GM23248 (cell line): ENCODE results near the gene SLC35D2.

Experiments
- EZH2 ChIP-seq: fragments of 200-600 bp; sonication (generic); IDR thresholded peaks from 2 replicates; pipeline ENCODE4 v1.6.1; 2018; ENCODE audit warnings: antibody characterized with exemption, mild to moderate bottlenecking; ENCODE audit not compliant: insufficient read depth, poor library complexity, severe bottlenecking
- EZH2phosphoT487 ChIP-seq: fragments of 200-600 bp; sonication (generic); IDR thresholded peaks from 2 replicates; pipeline ENCODE4 v1.6.1; 2018; ENCODE audit warnings: antibody characterized with exemption, moderate library complexity, mild to moderate bottlenecking, low read depth; ENCODE audit not compliant: insufficient read depth

- TF ChIP-seq EZH2: no peak
- TF ChIP-seq EZH2phosphoT487: no peak
These were observed 11.5 kb upstream of the SLC35D2 start for GRCh38 chr9:96394832-96395496.
